ENCODE data around the gene PPP1CA.
A peak's percentile ranks its signal among the peaks of the same experiment; 100 is the strongest.
"Not testable (repeated sequence)": the region's sequence is repeated elsewhere in the genome, so short reads cannot be mapped to it uniquely, and the experiment has no call there.

The PPP1CA gene

GRCh38 chr11:67434395-67434881 lies 32.8 kb upstream of the PPP1CA start:
- DNase-seq: peak in 1 of 2 donors; percentile 25

GRCh38 chr11:67433536-67434394 lies 32.1 kb upstream of the PPP1CA start:
- peak in 1 of 2 donors; percentile 45 for DNase-seq

GRCh38 chr11:67432655-67433349 lies 31.1 kb upstream of the PPP1CA start:
- DNase-seq: no peak

- no peak for DNase-seq
Measured at GRCh38 chr11:67431346-67432249, 29.9 kb upstream of the PPP1CA start.

- DNase-seq: no peak
Measured at GRCh38 chr11:67429722-67430121, 28.1 kb upstream of the PPP1CA start.

GRCh38 chr11:67429038-67429668 lies 27.5 kb upstream of the PPP1CA start:
- DNase-seq: no peak

- DNase-seq: peak; percentile 97 to 99
Measured at GRCh38 chr11:67428052-67429001, 26.7 kb upstream of the PPP1CA start, which contains the start of gene RPS6KB2. TSS of gene RPS6KB2 (plus strand) at chr11:67428494. CDS start at chr11:67428546, 52 bp downstream.

GRCh38 chr11:67427364-67427859 lies 25.8 kb upstream of the PPP1CA start:
- DNase-seq: not testable (repeated sequence)

- DNase-seq: no peak
Measured at GRCh38 chr11:67423891-67424613, 22.4 kb upstream of the PPP1CA start.

- no peak for DNase-seq
Measured at GRCh38 chr11:67423466-67423865, 21.8 kb upstream of the PPP1CA start.

GRCh38 chr11:67422891-67423290 lies 21.2 kb upstream of the PPP1CA start:
- no peak for DNase-seq

GRCh38 chr11:67421430-67422031 lies 19.9 kb upstream of the PPP1CA start:
- no peak for DNase-seq

- DNase-seq: peak; percentile 96 to 98
Measured at GRCh38 chr11:67420646-67421429, 19.2 kb upstream of the PPP1CA start.

- DNase-seq: no peak
Measured at GRCh38 chr11:67420147-67420645, 18.5 kb upstream of the PPP1CA start.

GRCh38 chr11:67419325-67420049 lies 17.8 kb upstream of the PPP1CA start:
- DNase-seq: no peak

GRCh38 chr11:67418476-67419281 lies 17.0 kb upstream of the PPP1CA start:
- DNase-seq: peak; percentile 52 to 62

GRCh38 chr11:67417425-67417824 lies 15.8 kb upstream of the PPP1CA start:
- no peak for DNase-seq

Measured in CD4-positive, alpha-beta T cell treated with Interferon alpha-2 for 1 hour (primary cell).